ENCODE results near the gene GPR4.
"Not testable (repeated sequence)": the region's sequence is repeated elsewhere in the genome, so short reads cannot be mapped to it uniquely, and the experiment has no call there.

The GPR4 gene

DNA sequence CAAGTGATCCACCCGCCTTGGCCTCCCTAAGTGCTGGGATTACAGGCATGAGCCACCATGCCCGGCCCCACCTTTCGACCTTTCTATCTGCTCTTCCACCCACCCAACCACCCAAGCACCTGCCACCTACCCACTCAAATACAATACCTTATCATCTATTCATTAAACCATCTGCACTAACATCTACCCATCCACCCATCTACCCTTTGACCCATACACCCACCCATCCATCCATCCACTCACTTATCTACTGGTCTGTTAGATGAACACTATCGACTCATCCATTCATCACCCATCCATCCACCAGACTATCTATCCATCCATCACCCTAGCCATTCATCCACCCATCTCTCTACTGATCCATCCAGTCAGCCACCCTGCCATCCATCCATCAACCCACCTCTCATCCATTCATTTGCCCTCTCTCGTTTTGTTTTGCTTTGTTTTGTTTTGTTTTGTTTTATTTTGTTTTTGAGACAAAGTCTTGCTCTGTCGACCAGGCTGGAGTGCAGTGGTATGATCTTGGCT, 20.0 kb upstream of the GPR4 start:
- DNase-seq = no peak

DNA sequence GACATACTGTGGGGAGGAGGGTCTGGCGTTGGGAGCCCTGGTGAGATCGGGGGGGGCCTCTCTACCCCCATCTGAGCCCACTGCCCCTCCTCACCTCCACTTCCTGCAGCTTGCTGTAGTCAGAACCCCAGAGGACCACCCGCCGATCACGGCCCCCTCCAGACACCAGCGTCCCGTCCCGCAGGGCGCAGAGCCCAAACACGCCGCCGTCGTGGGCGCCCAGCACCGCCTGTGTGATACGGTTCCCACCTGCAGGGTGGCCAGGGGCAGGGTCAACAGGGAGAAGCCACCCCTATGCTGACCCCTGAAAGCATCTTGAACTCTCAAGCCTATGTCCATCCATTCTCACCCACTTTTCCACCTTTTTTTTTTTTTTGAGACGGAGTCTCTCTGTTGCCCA, 19.4 kb upstream of the GPR4 start:
- no peak for DNase-seq

DNA sequence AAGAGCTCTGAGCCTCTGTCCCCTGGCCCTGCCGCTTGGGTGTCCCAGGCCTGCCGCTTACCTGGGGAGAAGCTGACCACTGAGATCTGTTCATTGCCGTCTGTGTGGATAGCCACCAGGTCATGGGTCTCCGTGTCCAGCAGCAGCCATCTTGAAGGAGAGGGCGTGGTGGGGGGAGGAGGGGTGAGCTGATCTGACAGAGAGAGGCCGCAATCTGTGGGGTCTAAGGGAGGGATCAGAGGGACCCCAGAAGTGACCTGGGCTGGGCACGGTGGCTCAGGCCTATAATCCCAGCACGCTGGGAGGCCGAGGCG, 14.6 kb upstream of the GPR4 start:
- no peak for DNase-seq

DNA sequence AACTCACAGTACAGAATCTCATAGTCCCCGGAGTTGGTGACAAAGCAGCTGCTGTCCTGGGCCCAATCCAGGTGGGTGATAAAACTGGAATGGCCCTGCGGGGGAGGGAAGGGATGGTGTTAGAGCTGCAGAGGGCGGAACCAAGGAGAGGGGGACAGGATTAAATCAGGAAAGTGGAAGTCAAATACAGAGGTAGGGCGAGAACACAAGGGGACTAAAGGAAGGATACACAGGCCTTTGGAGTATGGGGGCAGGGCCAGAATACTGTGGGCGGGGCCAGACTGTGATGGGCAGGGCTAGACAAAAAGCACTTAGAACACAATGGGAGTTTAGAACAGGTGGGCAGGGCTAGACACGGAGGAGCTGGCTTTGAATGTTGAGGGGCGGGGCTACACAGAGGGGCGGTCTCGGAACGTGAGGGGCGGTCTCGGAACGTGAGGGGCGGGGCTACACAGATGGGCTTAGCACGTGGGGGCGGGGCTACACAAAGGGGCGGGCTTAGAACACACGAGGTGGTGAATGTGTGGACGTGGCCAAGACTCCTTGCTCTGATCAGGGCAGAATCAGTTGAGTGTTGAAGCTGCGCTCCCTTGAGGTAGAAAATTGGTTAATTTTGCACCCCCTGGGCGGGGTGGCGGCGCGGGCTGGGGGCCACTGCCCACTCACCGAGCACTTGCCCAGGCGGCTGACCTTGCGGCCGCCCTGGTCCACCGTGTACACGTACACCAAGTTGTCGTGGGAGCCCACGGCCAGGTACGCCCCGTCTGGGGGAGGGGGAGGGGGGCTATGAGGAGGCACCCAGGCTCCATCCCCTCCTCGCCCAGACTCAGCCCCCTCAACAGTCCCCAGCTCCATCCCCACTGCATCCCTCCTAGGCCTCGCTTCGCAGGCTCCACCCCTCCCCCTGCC, 14.0 kb upstream of the GPR4 start:
- no peak for DNase-seq

DNA sequence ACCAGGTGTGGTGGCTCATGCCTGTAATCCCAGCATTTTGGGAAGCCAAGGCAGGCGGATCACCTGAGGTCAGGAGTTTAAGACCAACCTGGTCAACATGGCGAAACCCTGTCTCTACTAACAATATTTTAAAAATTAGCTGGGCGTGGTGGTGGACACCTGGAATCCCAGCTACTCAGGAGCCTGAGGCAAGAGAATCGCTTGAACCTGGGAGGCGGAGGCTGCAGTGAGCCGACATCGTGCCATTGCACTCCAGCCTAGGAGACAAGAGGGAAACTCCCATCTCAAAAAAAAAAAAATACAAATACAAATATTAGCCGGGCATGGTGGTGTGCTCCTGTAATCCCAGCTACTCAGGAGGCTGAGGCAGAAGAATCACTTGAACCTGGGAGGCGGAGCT, 13.0 kb upstream of the GPR4 start:
- not testable (repeated sequence) for DNase-seq

DNA sequence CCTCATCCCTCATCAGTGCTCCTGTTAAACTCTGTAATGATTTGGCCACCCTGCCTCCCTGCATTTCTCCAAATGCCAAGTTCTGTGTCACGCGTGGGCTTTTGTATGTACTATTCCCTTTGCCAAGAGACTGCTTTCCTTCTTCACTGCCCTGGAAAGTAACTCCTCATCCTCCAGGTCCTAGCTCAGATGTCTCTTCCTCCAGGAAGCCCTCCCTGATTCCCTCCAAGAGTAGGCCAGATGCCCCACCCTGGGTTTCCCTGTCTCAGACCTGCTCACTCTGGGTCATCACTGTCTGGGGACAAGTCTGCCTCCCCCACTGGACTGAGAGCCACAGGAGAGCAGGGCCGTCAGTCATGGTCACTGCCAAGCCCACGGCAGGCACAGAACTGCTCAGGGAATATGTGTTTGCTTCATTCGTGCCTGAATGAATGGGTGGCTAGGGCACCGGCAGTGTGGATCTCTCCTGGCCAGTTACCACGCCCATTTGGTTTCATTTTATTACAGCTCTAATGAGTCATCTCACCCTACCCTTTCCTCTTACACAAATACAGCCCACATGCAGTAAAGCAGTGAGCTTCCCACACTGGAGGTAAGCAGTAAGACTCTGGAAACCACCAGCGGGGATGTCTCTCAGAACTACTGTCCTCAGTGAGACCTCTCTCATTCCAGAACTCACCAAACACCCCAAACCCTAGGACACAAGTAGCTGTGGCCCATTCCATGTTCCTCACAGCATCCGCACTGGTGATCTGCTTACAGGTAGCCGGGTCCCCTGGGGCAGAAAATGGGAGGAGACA, 12.1 kb upstream of the GPR4 start:
- DNase-seq = no peak

DNA sequence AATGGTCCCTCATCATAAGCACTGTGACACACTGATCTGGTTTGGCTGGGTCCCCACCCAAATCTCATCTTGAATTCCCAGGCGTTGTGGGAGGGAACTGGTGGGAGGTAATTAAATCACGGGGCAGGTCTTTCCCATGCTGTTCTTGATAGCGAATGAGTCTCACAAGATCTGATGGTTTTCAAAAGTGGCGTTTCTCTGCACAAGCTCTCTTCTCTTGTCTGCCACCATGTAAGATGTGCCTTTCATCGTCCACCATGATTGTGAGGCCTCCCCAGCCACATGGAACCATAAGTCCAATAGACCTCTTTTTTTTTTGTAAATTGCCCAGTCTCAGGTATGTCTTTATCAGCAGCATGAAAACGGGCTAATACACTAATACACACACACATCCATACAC, 6.9 kb upstream of the GPR4 start:
- no peak for DNase-seq

DNA sequence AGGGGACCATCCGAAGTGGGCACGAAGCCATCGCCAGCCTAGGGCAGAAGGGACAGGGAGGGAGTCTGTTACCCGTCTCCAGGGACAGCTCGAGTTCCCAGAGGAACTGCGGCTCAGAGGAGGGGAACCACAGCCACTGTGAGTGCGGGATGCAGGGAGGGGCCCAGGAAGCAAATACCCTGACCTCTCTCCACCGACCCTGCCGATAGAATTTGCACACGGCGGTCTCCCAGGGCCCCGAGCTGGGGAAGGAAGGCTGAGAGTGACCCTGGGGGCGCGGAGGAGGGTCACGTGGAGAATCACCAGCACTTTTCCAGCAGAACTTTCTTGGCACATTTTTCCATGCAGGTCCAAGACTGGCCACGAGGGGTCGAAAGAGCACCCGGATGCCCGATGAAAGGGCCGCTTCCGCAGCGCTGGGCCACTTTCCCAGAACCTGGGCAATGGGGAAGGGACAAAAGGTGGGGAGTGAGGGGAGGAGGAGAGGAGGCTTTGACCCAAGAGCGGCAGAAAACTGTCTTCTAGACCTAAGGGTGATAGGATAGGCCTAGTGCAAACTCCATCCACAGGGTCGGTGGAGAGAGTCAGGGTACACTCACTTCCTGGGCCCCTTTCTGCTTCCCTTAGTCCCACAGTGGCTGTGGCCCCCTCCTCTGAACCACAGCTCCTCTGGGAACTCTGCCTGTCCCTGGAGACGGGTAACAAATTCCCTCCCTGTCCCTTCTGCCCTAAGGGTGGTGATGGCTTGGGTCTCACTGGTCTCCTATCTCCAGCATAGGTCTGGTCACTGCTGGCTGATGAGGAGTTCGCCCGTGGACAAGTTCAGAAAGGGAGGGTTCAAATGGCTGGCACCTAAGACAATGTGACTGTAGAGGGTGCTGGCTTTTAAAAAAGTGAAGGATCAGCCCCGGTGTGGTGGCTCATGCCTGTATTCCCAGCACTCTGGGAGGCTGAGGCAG, 5.3 kb upstream of the GPR4 start:
- DNase-seq = no peak

DNA sequence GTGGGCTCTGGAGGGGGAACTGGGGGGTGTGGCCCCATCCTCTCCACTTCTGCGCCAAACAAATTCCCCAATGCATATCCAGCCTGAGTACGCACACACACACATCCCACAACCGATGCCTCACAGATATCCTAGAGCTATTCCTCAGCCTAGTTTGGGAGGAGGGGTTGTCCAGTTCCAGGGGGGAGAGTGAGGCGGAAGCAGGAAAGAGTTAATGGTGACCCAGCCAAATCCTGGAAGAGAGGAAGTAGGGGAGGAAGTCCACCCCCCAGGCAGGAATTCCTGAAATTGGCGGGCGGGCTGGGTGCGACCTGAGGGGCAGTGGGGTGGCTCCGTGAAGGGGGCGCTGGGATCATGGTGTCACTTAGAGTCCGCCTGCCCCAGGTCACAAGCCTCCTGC, 897 bp downstream of the GPR4 start:
- DNase-seq = no peak

DNA sequence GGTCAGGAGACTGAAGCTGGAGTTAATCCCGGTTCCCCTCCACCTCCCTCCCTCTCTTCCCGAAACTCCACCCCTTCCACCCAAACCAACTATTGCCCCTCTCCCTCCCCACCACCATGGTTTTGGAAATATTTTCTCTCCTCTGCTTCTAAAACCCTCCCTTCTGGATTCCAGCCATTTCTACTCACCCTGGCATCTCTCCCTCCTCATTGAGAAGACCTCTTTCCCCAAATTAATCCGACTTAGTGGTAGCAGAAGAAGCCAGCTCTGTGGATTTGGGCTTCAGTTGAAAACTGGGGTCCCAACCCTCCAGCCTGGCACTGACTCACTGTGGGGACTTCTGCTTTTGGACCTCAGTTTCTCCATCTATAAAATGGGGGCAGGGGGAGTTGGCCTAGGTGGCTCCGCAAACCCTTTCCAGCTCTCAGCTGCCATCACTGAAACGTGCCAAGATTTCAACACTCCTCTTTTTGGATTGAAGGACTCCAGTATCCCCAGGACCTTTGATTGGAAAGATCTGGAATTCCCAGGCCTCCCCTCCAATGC, 1.6 kb downstream of the GPR4 start:
- DNase-seq = no peak

DNA sequence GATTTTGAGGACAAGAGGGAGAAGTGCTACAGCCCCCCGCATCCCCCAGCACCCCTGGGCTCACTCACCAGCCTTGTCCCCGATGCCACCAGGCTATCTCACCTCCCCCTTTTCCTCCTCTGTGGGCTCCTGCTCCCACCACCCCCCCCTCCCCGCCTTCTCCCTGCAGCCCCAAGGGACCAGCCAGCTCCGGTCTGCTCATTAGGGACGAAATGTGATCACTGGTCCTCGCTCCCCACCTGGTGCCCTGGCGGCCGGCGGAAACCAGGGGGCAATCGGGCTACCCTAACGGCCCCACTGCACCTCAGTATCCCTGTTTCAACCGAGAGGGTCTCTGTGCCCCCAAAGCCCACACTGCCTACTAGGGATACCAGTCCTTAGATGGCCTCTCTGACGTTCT, 2.7 kb downstream of the GPR4 start:
- no peak for DNase-seq

DNA sequence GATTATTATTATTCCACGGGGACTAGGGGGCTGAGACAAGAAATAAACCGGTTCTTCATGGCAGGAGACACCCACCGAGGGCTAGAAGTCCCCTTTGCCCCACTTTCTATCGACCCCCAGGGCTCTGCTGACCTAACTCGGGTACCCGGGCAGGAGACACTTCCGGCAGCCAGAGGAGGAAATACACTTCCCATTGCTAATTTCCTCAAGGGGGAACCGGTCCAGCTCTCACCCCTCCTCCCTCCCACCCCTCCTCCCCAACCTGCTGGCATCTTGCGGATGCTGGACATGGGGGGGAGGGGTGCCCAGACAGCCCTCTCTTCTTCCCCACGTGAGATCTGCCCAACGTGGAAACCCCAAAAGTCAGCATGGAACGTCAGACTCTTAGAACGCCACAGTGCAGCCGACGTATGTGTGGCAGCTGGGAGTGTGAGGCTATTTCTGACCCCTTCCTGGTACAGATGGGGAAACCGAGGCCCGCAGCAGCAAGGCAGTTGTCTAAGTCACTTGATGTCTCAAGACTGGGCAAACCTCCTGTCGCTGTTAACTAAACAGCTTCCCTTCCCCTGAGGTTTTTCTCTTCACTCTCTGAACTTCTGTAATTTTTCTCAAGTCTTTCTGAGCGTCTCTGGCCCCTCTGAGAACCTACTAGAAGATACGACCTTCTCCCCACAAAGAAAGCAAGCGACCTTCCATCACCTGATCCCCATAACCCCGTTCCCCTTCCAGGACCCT, 3.6 kb downstream of the GPR4 start:
- DNase-seq = no peak

DNA sequence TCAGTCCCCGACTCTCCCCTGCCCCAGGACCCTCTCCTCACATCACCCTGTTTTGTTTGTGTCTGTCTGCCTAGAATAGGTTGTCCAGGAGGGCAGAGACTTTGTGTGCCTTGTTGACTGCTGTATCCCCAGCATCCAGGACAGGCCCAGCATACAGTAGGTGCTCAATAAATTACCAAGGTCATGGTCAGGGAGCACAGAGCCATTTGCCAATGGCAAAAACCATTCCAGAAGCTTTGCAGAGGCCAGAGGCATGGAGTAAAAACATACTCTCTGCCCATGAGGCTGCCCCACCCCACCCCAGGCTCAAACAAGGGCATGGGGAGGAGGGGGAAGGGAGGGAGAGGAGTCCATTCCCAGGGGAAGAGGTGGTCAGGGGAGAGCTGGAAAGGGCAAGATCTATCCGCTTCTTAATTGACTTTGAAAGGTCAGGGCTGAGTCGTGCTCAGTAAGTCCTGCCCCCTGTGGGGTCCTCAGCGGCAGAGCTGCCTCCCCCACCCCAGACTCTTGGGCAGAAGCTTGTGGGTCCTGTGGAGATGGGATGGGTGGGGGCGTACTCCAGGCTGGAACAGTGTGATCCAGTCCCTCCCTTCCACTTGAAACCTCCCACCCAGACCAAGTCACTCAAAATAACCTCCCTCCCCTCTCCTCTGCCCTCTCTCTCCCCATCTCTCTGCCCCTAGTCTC, 4.4 kb downstream of the GPR4 start:
- DNase-seq = no peak

DNA sequence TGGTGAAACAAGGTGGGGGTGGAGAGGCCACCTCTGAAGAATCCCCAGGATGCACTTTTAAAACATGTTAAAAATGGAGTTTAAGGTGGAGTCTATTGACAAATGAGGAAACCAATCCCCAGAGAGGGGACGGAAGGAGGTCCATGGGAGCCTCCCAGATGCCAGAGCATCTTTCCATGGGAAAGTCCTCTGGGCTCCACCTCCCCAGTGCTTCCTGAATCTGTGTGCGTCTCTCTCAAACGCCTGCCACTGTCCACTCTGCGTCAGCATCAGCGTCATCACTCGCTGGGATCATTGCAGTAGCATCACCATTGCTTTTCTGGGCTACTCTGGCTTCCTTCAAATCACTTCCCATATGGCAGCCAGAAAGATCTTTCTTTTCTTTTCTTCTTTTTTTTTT, 6.2 kb downstream of the GPR4 start:
- DNase-seq = no peak

DNA sequence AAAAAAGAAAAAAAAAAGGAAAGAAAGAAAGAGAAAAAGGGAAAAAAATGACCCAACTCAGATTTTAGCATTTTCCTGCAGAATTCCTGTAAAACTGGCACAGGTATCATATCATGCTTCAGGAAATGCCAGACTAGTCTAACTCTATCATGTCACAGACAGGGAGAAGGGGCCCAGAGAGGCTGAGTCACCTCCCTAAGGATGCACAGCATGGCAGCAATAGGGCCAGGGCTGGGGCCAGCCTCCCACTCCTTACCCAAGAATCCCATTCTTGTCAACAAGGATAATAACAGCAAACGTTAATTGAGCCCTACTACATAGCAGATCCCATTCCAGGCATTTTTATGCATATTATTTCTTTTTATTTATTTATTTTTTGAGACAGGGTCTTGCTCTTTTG, 8.5 kb downstream of the GPR4 start:
- no peak for DNase-seq

DNA sequence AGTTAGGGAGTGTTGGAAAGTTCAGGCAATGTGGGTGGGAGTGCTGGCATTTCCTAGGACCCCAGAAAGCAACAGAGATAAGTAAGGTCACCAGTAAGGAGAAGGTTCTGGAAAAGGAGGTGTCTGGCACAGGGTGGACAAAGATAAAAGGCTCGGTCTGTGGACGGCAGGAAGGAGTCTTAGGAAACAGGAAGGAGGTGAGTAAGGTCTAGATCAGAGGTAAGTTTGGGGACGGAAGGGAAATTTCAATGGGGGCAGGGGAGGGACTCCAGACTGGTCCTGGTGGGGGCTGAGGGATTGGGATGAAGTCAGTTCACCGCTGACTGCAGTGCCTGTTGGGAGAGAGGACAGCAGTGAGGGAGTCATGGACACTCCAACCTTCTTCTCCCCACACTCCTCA, 9.6 kb downstream of the GPR4 start:
- DNase-seq = no peak

DNA sequence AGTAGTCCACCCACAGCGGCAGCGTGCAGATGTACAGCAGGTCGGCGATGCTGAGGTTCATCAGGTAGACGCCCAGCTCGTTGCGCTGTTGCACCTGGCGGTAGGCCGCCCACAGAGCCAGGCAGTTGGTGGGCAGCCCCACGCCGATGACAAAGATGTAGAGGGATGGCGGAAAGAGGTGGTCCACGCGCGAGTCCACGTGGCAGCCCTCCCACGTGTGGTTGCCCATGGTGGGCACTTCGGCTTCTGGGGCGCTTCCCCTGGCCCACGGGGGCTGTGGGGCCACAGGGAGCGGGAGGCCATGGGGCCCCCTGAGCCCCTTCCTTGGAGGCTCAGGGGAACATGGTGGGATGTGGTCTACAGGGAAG, 10.4 kb downstream of the GPR4 start:
- DNase-seq = no peak

DNA sequence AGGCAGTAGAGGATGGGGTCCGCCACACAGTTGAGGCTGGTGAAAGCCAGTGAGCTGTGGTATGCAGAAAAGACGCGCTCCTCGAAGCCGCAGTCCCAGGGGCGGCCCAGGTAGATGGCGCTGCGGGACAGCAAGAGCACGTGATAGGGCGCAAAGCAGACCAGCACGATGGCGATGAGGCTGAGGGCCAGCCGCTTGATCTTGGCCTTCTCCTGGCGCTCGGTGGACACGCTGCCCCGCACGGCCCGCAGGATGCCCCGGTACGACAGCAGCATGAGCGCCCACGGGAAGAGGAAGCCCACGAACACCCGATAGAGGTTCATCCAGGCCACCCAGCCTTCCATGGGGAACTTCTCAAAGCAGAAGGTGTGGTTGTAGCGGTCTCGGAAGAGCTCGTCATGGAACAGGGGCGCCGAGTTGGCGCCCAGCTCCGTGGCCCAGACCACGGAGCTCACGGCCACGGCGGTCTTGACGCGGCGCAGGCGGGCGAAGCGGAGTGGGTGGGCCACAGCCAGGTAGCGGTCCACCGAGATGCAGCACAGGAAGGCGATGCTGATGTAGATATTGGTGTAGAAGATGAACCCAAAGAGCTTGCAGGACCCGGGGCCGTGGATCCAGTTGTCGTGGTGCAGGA, 10.9 kb downstream of the GPR4 start:
- no peak for DNase-seq

DNA sequence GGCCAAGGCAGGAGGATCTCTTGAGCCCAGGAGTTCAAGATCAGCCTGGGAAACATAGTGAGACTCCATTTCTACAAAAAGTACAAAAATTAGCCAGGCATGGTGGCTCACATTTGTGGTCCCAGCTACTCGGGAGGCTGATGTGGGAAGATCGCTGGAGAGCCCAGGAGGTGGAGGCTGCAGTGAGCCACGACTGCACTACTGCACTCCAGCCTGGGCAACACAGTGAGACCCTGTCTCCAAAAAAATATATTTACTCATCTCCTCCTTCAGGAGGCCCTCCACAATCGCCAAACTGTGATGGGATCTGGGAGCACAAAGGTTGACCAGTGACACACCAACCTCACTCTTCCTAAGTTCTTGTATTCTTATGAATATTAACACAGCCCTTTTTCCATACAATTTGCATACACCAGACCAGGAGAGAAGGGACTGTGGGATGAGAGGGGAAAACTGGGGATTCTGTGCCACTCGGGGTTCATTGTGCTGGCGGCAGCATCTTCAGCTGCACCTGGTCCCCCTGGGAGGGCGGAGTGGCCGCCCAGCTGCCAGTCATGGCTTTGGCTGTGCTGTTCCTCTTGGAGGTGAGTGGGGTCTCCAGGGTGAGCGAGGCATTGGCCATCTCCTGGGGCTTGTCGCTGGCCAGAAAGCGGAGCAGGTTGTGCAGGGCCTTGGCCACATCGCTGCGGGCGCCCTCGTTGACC, 11.6 kb downstream of the GPR4 start:
- DNase-seq = no peak

DNA sequence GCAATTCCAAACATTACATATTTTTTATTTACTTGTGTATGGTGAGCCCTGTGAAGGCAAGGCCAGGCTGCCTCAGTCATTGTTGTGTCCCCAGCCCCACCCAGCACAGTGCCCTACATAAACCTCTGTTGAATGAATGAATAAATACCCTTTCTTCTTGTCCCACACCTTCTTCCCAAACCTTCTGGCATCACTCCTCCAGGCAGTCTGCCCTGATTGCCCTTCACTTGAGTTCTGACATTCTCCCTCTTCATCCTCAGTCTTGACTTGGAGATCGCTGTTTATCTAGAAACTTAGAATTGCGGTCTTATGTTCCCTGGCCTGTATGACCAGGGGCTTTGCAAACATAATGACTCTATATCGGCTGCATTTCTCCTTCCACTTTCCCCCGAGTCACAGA, 12.2 kb downstream of the GPR4 start:
- DNase-seq = no peak
